ENCODE data around the gene ACIN1.

DNA sequence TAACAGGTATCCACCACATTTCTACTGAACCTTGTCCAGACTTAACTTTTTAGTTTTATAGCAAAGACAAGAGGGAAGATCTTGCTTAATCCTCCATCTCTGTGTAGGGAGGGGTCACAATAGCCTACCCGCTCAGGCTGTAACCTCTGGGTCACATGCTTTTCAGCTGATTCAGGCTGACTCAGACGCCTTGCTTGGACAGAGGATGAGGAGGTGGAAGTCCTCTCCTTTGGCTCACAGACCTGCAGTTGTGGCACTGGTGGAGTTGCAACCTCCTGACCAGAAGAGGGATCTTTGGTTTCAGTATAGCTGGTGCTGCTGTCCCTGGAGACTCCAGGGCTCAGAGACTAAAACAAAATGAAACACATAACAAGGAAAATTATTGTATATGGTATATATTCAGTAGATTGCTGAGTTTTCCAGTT is 16.2 kb downstream of the ACIN1 start:
- TF ChIP-seq, protein P1, sequence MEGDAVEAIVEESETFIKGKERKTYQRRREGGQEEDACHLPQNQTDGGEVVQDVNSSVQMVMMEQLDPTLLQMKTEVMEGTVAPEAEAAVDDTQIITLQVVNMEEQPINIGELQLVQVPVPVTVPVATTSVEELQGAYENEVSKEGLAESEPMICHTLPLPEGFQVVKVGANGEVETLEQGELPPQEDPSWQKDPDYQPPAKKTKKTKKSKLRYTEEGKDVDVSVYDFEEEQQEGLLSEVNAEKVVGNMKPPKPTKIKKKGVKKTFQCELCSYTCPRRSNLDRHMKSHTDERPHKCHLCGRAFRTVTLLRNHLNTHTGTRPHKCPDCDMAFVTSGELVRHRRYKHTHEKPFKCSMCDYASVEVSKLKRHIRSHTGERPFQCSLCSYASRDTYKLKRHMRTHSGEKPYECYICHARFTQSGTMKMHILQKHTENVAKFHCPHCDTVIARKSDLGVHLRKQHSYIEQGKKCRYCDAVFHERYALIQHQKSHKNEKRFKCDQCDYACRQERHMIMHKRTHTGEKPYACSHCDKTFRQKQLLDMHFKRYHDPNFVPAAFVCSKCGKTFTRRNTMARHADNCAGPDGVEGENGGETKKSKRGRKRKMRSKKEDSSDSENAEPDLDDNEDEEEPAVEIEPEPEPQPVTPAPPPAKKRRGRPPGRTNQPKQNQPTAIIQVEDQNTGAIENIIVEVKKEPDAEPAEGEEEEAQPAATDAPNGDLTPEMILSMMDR (IDR thresholded peaks at IDR 0.05) = no peak
- TF ChIP-seq POLR2A (IDR thresholded peaks at IDR 0.05) = peak in 1 of 4 donors; percentile 38
- TF ChIP-seq POLR2AphosphoS5 (IDR thresholded peaks at IDR 0.05) = peak; percentile 34 to 55
- peak in 1 of 4 donors; percentile 69 for TF ChIP-seq EP300 (IDR thresholded peaks at IDR 0.05)

All from upper lobe of left lung (tissue), 4 donors.